HEK293T (cell line): ENCODE results near the gene GULP1.

ENCODE experiments used
- CTCF ChIA-PET: fragments of 350-600 bp; formaldehyde crosslinking; extraction: SDS; loops from one replicate; lab custom pipeline; 2021; ENCODE audit warnings: antibody characterized with exemption, inconsistent platforms; lab: Yijun Ruan, JAX
- POLR2A ChIA-PET: fragments of 350-600 bp; formaldehyde crosslinking; extraction: SDS; loops from one replicate; lab custom pipeline; 2020; ENCODE audit warnings: antibody characterized with exemption, inconsistent platforms; lab: Yijun Ruan, JAX
- DNase-seq: peaks from one replicate; pipeline ENCODE4 v3.0.0; 2012; ENCODE audit warnings: mixed read lengths; ENCODE audit errors: extremely low spot score
- ARNT ChIP-seq: fragments of 450-650 bp; IDR thresholded peaks from 2 replicates; pipeline ENCODE4 v1.6.1; 2017; ENCODE audit warnings: mild to moderate bottlenecking
- BHLHE40 ChIP-seq: fragments of 450-650 bp; IDR thresholded peaks from 2 replicates; pipeline ENCODE4 v1.6.1; 2016; ENCODE audit warnings: mild to moderate bottlenecking, moderate library complexity, borderline replicate concordance
- CTBP1 ChIP-seq: fragments of 450-650 bp; IDR thresholded peaks from 2 replicates; pipeline ENCODE4 v1.6.1; 2016; ENCODE audit warnings: borderline replicate concordance
- ELF4 ChIP-seq: fragments of 450-650 bp; IDR thresholded peaks from 2 replicates; pipeline ENCODE4 v1.6.1; 2017; ENCODE audit warnings: antibody characterized with exemption
- FOXA1 ChIP-seq: fragments of 450-650 bp; IDR thresholded peaks from 2 replicates; pipeline ENCODE4 v1.6.1; 2016; ENCODE audit warnings: mild to moderate bottlenecking
- FOXK2 ChIP-seq: fragments of 450-650 bp; IDR thresholded peaks from 2 replicates; pipeline ENCODE4 v1.6.1; 2016; ENCODE audit warnings: mild to moderate bottlenecking
- FOXM1 ChIP-seq: fragments of 450-650 bp; IDR thresholded peaks from 2 replicates; pipeline ENCODE4 v1.6.1; 2017; ENCODE audit warnings: mild to moderate bottlenecking, borderline replicate concordance
- HDGF ChIP-seq: fragments of 450-650 bp; IDR thresholded peaks from 2 replicates; pipeline ENCODE4 v1.6.1; 2017; ENCODE audit warnings: antibody characterized with exemption, borderline replicate concordance
- L3MBTL2 ChIP-seq: fragments of 450-650 bp; conservative IDR thresholded peaks from 2 replicates; pipeline ENCODE4 v1.6.1; 2016; ENCODE audit warnings: mild to moderate bottlenecking
- LEF1 ChIP-seq: fragments of 450-650 bp; IDR thresholded peaks from 2 replicates; pipeline ENCODE4 v1.6.1; 2017; ENCODE audit warnings: mild to moderate bottlenecking, borderline replicate concordance
- NFRKB ChIP-seq: fragments of 450-650 bp; IDR thresholded peaks from 2 replicates; pipeline ENCODE4 v1.6.1; 2016; ENCODE audit warnings: mild to moderate bottlenecking, moderate library complexity
- PKNOX1 ChIP-seq: fragments of 450-650 bp; IDR thresholded peaks from 2 replicates; pipeline ENCODE4 v1.6.1; 2016
- SP1 ChIP-seq: fragments of 450-650 bp; IDR thresholded peaks from 2 replicates; pipeline ENCODE4 v1.6.1; 2017
- SUZ12 ChIP-seq: fragments of 450-650 bp; IDR thresholded peaks from 2 replicates; pipeline ENCODE4 v1.6.1; 2016; ENCODE audit warnings: mild to moderate bottlenecking
- TARDBP ChIP-seq: fragments of 450-650 bp; IDR thresholded peaks from 2 replicates; pipeline ENCODE4 v1.6.1; 2016
- ZNF384 ChIP-seq: fragments of 450-650 bp; IDR thresholded peaks from 2 replicates; pipeline ENCODE4 v1.6.1; 2016

GULP1 gene

DNA sequence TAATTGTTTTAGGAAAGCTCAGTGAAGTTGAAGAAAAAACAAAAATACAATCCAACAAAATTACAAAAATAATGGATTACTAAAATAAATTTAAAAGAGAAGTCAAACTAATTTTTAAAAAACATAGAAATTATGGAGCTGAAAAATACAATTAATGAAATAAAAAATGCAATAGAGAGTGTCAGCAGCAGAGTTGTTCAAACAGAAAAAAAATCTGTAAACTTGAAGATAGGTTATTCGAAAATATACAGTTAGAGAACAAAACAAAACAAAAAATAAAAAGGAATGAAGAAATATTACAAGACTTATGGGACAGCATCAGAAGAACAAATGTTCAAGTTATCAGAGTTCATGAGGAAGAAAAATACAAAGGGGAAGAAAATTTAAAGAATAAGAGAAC is 114.7 kb downstream of the GULP1 start:
- ChIA-PET CTCF (no interaction called here), POLR2A (no interaction called here)
- no peak for TF ChIP-seq FOXM1
- TF ChIP-seq CTBP1 = no peak
- no peak for TF ChIP-seq FOXA1
- no peak for TF ChIP-seq HDGF
- TF ChIP-seq FOXK2 = no peak
- TF ChIP-seq SUZ12 = no peak
- no peak for TF ChIP-seq TARDBP
- TF ChIP-seq NFRKB = no peak
- TF ChIP-seq BHLHE40 = no peak
- no peak for DNase-seq

- no peak for DNase-seq
- TF ChIP-seq ARNT = no peak
- no peak for TF ChIP-seq BHLHE40
- no peak for TF ChIP-seq TARDBP
- TF ChIP-seq PKNOX1 = no peak
- TF ChIP-seq LEF1 = no peak
- TF ChIP-seq FOXM1 = no peak
- TF ChIP-seq CTBP1 = no peak
- TF ChIP-seq HDGF = no peak
- no peak for TF ChIP-seq SUZ12
- TF ChIP-seq FOXA1 = no peak
- TF ChIP-seq NFRKB = no peak
- TF ChIP-seq SP1 = no peak
- no peak for TF ChIP-seq FOXK2
- TF ChIP-seq ZNF384 = no peak
- no peak for TF ChIP-seq L3MBTL2
- no peak for TF ChIP-seq ELF4
- POLR2A ChIA-PET = interaction anchor here (0.8 kb wide), 1 partner anchor 118 kb away, joined by 3 read pairs; no protein-coding TSS in a partner anchor
- CTCF ChIA-PET = no interaction called here
Measured at GRCh38 chr2:188410504-188411235, 119.0 kb downstream of the GULP1 start.

GRCh38 chr2:188412190-188412589 is 120.5 kb downstream of the GULP1 start:
- no peak for DNase-seq
- ChIA-PET POLR2A (no interaction called here), CTCF (no interaction called here)
- no peak for TF ChIP-seq SUZ12
- TF ChIP-seq SP1 = no peak
- no peak for TF ChIP-seq ELF4
- TF ChIP-seq PKNOX1 = no peak

DNA sequence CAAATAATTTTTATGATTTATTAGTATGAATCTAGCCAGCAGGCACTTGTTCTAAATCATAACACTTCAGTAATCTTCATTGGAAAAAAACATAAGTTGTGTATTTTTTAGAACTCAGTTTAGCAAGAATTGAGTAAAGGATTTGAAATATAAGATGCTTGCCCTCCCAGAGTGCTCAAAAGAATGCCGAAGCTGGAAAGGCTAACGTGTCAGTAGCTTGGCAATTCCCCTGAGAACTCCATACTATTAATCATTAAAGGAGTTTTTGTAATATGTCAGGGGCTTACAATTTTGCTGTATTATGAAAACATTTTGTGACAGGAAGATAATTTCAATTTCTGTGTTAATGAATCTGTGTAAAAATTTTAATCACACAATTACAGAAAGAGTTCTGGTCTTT is 122.7 kb downstream of the GULP1 start:
- ChIA-PET CTCF (no interaction called here), POLR2A (no interaction called here)
- TF ChIP-seq SUZ12 (no peak), L3MBTL2 (no peak), FOXM1 (no peak), ARNT (no peak), NFRKB (no peak), PKNOX1 (no peak), SP1 (no peak), CTBP1 (no peak), HDGF (no peak), ELF4 (no peak), LEF1 (no peak), ZNF384 (no peak), FOXA1 (no peak), FOXK2 (no peak), TARDBP (no peak), BHLHE40 (no peak)
- DNase-seq = no peak

DNA sequence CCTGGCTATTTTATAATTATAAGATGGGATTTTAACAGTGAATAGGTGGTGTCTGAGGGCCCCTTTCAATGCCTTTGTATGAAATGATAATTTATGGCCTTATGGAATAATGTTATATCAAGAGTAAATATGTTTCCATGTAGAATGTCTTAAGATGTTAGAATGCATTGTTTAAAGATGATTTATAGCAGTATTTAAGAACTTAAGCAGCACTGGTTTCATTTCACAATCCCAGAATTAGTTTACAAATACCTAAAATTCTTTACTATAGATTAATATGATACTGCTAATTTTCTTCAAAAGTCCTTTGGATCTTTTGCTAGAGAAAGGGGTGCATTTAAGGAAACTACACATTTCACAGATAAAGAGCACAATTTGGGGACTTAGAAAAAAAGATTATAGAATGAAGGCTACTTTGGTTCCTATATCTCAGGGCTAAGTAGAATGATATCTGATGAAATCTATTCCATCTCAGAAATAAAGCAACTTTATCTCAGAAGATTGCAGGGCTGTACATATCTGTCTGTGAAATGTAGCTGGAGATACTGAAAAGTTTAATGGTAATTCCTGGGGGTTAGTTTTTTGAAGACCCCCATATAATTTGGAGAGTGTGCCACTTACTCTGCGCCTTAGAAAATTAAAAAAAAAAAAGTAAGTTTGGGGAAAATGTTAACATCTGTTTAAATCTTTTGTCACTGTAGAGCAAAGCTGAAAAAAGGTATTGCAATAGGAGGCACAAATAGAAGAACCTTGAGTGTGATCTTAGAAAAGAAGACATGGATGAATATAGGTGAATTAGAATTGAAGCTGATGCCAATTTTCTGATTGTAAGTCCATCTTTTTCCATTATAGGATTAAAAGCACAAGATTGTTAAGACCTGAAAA is 123.4 kb downstream of the GULP1 start:
- POLR2A ChIA-PET = no interaction called here
- TF ChIP-seq ARNT (no peak), CTBP1 (no peak), NFRKB (no peak), PKNOX1 (no peak), ELF4 (no peak), TARDBP (no peak), SUZ12 (no peak), FOXA1 (no peak), L3MBTL2 (no peak), FOXK2 (no peak), LEF1 (no peak), HDGF (no peak), SP1 (no peak), FOXM1 (no peak), BHLHE40 (no peak), ZNF384 (no peak)
- CTCF ChIA-PET = no interaction called here
- no peak for DNase-seq
